ENCODE data around the gene ADGRV1.

- TF ChIP-seq CTCF (IDR thresholded peaks at IDR 0.05) = no peak
- no peak for TF ChIP-seq ZFX (IDR thresholded peaks at IDR 0.05; ENCODE audit: borderline replicate concordance)
Measured at GRCh38 chr5:90934738-90935137, 376.1 kb downstream of the ADGRV1 start.

Measured in 22Rv1 (cell line).